ENCODE data around the gene ORAI3. TPM values are rescaled to one million over a fixed set of nuclear protein-coding genes. Genes with fewer than 3 reads are reported as not detected.

Gene ORAI3
- total RNA-seq, 1 donor = 43.6 TPM

DNA sequence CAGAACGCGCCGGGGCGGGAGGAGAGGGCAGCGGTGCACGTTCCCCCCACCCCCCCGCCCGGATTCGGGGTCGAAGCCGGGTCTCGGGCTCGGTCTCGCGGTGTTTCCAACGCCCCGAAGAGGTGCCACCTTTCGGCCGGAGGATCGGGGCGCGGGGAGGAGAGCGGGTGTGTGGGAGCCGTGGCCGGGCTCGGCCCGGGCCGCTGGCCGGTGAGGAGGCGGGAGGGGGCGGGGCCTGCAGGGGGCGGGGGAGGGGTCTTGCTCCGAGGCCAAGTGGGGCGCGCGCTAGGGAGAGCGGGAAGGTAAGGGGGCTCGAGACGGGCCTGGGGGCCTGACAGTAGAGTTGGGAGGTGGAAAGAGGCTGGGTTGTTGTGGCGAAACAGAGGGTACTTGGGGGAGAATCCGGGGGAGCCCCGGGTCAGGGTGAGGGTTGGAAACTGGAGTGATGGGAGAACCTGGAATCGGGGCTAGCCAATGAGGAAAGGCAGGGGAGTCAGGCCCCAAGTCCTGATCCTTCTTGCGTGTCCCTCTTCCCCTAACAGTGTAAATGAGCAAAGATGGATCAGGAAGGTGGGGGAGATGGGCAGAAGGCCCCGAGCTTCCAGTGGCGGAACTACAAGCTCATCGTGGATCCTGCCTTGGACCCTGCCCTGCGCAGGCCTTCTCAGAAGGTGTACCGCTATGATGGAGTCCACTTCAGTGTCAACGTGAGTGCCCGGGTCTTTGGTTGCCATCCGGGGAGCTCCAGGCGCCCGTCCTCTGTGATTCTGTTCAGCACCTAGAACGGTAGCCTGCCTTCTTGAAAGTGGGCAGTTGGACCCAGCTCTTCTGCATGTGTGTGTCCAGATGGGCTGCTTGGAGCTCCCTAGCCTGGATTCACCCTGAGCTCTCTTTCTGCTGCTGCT is 9.6 kb downstream of the ORAI3 start:
- TF ChIP-seq, protein P1, sequence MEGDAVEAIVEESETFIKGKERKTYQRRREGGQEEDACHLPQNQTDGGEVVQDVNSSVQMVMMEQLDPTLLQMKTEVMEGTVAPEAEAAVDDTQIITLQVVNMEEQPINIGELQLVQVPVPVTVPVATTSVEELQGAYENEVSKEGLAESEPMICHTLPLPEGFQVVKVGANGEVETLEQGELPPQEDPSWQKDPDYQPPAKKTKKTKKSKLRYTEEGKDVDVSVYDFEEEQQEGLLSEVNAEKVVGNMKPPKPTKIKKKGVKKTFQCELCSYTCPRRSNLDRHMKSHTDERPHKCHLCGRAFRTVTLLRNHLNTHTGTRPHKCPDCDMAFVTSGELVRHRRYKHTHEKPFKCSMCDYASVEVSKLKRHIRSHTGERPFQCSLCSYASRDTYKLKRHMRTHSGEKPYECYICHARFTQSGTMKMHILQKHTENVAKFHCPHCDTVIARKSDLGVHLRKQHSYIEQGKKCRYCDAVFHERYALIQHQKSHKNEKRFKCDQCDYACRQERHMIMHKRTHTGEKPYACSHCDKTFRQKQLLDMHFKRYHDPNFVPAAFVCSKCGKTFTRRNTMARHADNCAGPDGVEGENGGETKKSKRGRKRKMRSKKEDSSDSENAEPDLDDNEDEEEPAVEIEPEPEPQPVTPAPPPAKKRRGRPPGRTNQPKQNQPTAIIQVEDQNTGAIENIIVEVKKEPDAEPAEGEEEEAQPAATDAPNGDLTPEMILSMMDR (IDR thresholded peaks at IDR 0.05; ENCODE audit: insufficient read depth, low read depth, low read length) = no peak
- peak; percentile 64 for DNase-seq (ENCODE audit: low read depth)

DNA sequence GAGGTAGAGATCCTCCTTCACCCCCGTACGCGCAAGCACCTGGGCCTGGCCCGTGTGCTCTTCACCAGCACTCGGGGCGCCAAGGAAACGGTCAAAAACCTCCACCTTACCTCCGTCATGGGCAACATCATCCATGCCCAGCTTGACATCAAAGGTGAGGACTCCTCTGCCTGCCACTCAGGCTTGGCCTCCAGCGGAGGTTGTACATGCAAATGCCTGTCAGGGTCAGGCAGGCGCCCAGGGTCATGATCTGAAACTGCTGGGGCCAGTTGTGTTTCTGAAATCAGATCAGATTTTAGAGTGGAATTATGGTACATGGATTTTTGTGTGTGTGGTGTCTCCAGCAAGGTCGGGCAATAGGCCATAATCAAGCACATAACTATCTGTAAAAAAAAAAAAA is 12.5 kb downstream of the ORAI3 start:
- no peak overlapping the region for H3K4me3 ChIP-seq (ENCODE audit: low read depth, low read length)
- TF ChIP-seq, protein P1 (IDR thresholded peaks at IDR 0.05; ENCODE audit: insufficient read depth, low read depth, low read length) = no peak
- no peak for DNase-seq (ENCODE audit: low read depth)

More for the DNA sequence above, 9.6 kb downstream of the ORAI3 start:
- H3K4me3 ChIP-seq (ENCODE audit: low read depth, low read length) = peak overlapping the region; percentile 93

- no peak overlapping the region for H3K4me3 ChIP-seq (ENCODE audit: low read depth, low read length)
- TF ChIP-seq, protein P1 (IDR thresholded peaks at IDR 0.05; ENCODE audit: insufficient read depth, low read depth, low read length) = no peak
- no peak for DNase-seq (ENCODE audit: low read depth)
Measured at GRCh38 chr16:30963925-30964511, 15.2 kb downstream of the ORAI3 start.

DNA sequence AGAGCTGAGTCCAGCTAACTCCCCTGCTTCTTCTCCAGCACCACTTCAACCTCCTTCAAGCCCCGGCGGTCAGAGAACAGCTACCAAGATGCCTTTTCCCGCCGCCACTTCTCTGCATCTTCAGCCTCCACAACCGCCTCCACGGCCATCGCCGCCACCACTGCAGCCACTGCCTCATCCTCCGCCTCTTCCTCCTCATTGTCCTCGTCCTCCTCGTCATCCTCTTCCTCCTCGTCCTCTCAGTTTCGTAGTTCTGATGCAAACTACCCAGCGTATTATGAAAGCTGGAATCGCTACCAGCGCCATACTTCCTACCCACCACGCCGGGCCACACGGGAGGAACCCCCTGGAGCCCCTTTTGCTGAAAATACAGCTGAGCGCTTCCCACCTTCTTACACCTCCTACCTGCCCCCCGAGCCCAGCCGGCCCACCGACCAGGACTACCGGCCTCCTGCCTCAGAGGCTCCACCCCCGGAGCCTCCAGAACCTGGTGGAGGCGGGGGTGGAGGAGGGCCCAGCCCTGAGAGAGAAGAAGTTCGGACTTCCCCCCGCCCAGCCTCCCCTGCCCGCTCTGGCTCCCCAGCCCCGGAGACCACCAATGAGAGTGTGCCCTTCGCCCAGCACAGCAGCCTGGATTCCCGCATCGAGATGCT is 15.8 kb downstream of the ORAI3 start:
- TF ChIP-seq, protein P1 (IDR thresholded peaks at IDR 0.05; ENCODE audit: insufficient read depth, low read depth, low read length) = no peak
- no peak overlapping the region for H3K4me3 ChIP-seq (ENCODE audit: low read depth, low read length)
- no peak for DNase-seq (ENCODE audit: low read depth)

DNA sequence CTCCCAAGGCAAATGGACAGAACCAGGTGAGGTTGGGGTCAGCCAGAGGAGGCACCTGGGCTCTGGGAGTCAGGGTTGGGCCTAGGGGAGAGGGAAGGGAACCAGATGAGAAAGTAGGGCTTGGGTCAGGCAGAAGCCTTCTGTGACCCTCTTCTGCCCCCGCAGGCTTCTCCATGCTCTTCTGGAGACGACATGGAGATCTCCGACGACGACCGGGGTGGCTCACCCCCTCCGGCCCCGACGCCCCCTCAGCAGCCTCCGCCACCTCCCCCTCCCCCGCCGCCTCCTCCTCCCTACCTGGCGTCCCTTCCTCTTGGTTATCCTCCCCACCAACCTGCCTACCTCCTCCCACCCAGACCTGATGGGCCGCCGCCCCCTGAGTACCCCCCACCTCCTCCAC is 16.6 kb downstream of the ORAI3 start:
- H3K4me3 ChIP-seq (ENCODE audit: low read depth, low read length) = no peak overlapping the region
- TF ChIP-seq, protein P1 (IDR thresholded peaks at IDR 0.05; ENCODE audit: insufficient read depth, low read depth, low read length) = no peak
- DNase-seq (ENCODE audit: low read depth) = no peak

DNA sequence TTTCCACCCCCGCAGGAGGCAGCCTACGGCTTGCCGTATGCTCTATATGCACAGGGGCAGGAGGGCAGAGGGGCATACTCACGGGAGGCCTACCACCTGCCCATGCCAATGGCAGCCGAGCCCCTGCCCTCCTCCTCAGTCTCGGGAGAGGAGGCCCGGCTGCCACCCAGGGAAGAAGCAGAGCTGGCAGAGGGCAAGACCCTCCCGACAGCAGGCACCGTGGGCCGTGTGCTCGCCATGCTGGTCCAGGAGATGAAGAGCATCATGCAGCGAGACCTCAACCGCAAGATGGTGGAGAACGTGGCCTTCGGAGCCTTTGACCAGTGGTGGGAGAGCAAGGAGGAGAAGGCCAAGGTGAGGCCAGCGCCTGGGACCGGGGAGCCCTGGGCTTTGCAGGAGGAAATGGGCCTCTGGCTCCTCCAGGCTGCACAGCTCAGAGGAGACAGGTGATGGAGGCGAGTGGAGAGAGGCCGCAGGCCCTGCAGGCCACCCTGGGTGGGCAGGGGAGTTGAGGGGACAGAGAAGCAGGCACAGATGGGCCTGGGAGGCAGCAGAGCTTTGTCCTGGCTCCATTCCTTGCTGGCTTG is 17.3 kb downstream of the ORAI3 start:
- TF ChIP-seq, protein P1 (IDR thresholded peaks at IDR 0.05; ENCODE audit: insufficient read depth, low read depth, low read length) = no peak
- no peak for DNase-seq (ENCODE audit: low read depth)
- no peak overlapping the region for H3K4me3 ChIP-seq (ENCODE audit: low read depth, low read length)

All from fibroblast of villous mesenchyme (primary cell).